Panc1 (cell line): ENCODE data around the gene HAX1. TPM values are rescaled to one million over a fixed set of nuclear protein-coding genes. Genes with fewer than 3 reads are reported as not detected.
"Not testable (repeated sequence)": the region's sequence is repeated elsewhere in the genome, so short reads cannot be mapped to it uniquely, and the experiment has no call there.

Experiments
- ATAC-seq: fragments of 200-7000 bp; cut with Tn5 transposase; 2 replicates; pipeline ENCODE4 v1.9.1; 2020; ENCODE audit warnings: mild to moderate bottlenecking, moderate library complexity
- BruUV-seq: library from RNA; stranded (reverse); fragments of 400-500 nt; replicated peaks from 2 replicates; lab custom pipeline; 2021; lab: Mats Ljungman, UMichigan
- CTCF ChIA-PET: fragments of 300-600 bp; sonication (Branson Sonifier 250); formaldehyde crosslinking; loops from one replicate; lab custom pipeline; 2022; ENCODE audit warnings: antibody characterized with exemption; lab: Charles Lee
- POLR2A ChIA-PET: fragments of 300-600 bp; sonication (Branson Sonifier 250); formaldehyde crosslinking; loops from one replicate; lab custom pipeline; 2022; ENCODE audit warnings: antibody characterized with exemption; lab: Charles Lee
- DNase-seq: peaks from one replicate; pipeline ENCODE4 v3.0.0-alpha.2; 2010; ENCODE audit warnings: low read depth, low spot score
- H3K27ac ChIP-seq: 2 replicates; pipeline ENCODE4 v1.5.1; 2011; ENCODE audit warnings: mild to moderate bottlenecking, low read length, inconsistent platforms
- H3K27me3 ChIP-seq: fragments of 200-500 bp; sonication (Bioruptor generic); 2 replicates; pipeline ENCODE4 v1.6.0; 2014; ENCODE audit warnings: low read length, inconsistent platforms; ENCODE audit not compliant: control insufficient read depth, insufficient read depth
- H3K36me3 ChIP-seq: fragments of 200-500 bp; sonication (Bioruptor generic); 2 replicates; pipeline ENCODE4 v1.5.1; 2014; ENCODE audit warnings: inconsistent platforms, mild to moderate bottlenecking, low read length, moderate library complexity; ENCODE audit not compliant: control insufficient read depth, insufficient read depth
- H3K4me1 ChIP-seq: 2 replicates; pipeline ENCODE4 v1.5.1; 2011; ENCODE audit warnings: inconsistent platforms, mild to moderate bottlenecking, low read length, moderate library complexity; ENCODE audit not compliant: control insufficient read depth, insufficient read depth
- H3K4me3 ChIP-seq, 2 experiments: 2 replicates each; pipeline ENCODE4 v1.5.1; 2011 to 2012; ENCODE audit warnings: low read depth in 2 of 2, low read length in 2 of 2, mild to moderate bottlenecking in 2 of 2, inconsistent platforms in 1 of 2, moderate library complexity in 1 of 2
- H3K9me3 ChIP-seq: fragments of 200-500 bp; sonication (Bioruptor generic); 2 replicates; pipeline ENCODE4 v1.5.1; 2014; ENCODE audit warnings: low read depth, mild to moderate bottlenecking, inconsistent platforms, low read length, moderate library complexity; ENCODE audit not compliant: control insufficient read depth, insufficient read depth
- CTCF ChIP-seq: fragments of 450-650 bp; IDR thresholded peaks from 2 replicates; pipeline ENCODE4 v1.5.1; 2017; ENCODE audit warnings: mild to moderate bottlenecking
- POLR2AphosphoS5 ChIP-seq: IDR thresholded peaks from 2 replicates; pipeline ENCODE4 v1.6.1; 2012; ENCODE audit warnings: mild to moderate bottlenecking, low read depth, low read length, moderate library complexity
- REST ChIP-seq, 2 experiments: IDR thresholded peaks; 2 replicates each; pipeline ENCODE4 v1.6.1; 2011 to 2012; ENCODE audit warnings: low read depth in 2 of 2, control low read depth in 1 of 2, low read length in 1 of 2, mild to moderate bottlenecking in 1 of 2, moderate library complexity in 1 of 2; ENCODE audit not compliant: insufficient read depth in 1 of 2
- SIN3A ChIP-seq: IDR thresholded peaks from 2 replicates; pipeline ENCODE4 v1.6.1; 2012; ENCODE audit warnings: low read depth, mild to moderate bottlenecking, low read length, moderate library complexity, borderline replicate concordance; ENCODE audit not compliant: insufficient read depth
- TCF7L2 ChIP-seq: IDR thresholded peaks from 2 replicates; pipeline ENCODE4 v1.6.1; 2011; ENCODE audit warnings: mild to moderate bottlenecking, low read depth, low read length, inconsistent platforms
- in situ Hi-C: cut with HindIII; loops from 2 replicates; pipeline ENCODE4 v1.10.0; 2016; ENCODE audit warnings: low sequenced_read_pairs, low pct_unique_long_range_greater_than_20kb
- intact Hi-C: fragments of 100-400 bp; cut with micrococcal nuclease; formaldehyde crosslinking; loops from one replicate; pipeline ENCODE4 v1.10.0; 2022; ENCODE audit not compliant: unreplicated experiment
- total RNA-seq: library from RNA; stranded (reverse); gene quantifications from one replicate; pipeline ENCODE4 v1.2.1, GENCODE V29; 2021; ENCODE audit not compliant: unreplicated experiment

Gene HAX1
- total RNA-seq, 1 experiment from 2014 or later, result 110 TPM

GRCh38 chr1:154223621-154224020 lies 48.8 kb upstream of the HAX1 start:
- H3K4me3 ChIP-seq, result no peak overlapping the region
- H3K4me1 ChIP-seq, result peaks cover 24% of the 10 kb centered on the region
- ChIA-PET POLR2A (no interaction called here), CTCF (no interaction called here)
- H3K36me3 ChIP-seq, result peaks cover 35% of the 10 kb centered on the region
- no peaks in the 10 kb centered on the region for H3K27me3 ChIP-seq
- no peak for ATAC-seq
- H3K9me3 ChIP-seq, result no peaks in the 10 kb centered on the region
- no peak overlapping the region; the same call in 1 of the 2 replicates for H3K27ac ChIP-seq
- TF ChIP-seq TCF7L2 (no peak), SIN3A (no peak), CTCF (no peak), POLR2AphosphoS5 (no peak), REST (IDR thresholded peaks at IDR 0.05; ENCODE audit: insufficient read depth in 1 of 2, low read depth in 2 of 2, low read length in 1 of 2) (no peak)
- no peak for DNase-seq
- intact Hi-C loops, result no loop called here
- BruUV-seq, result no TSS peak
- in situ Hi-C loops, result no loop called here

GRCh38 chr1:154225370-154225769 lies 47.1 kb upstream of the HAX1 start:
- H3K4me3 ChIP-seq, result no peak overlapping the region
- TF ChIP-seq TCF7L2, result no peak
- TF ChIP-seq CTCF, result no peak
- no peak for TF ChIP-seq REST (IDR thresholded peaks at IDR 0.05; ENCODE audit: insufficient read depth in 1 of 2, low read depth in 2 of 2, low read length in 1 of 2)
- TF ChIP-seq POLR2AphosphoS5, result no peak
- TF ChIP-seq SIN3A, result no peak
- no TSS peak for BruUV-seq
- H3K4me1 ChIP-seq, result peaks cover 19% of the 10 kb centered on the region
- H3K27me3 ChIP-seq, result no peaks in the 10 kb centered on the region
- DNase-seq (no peak), ATAC-seq (no peak)
- H3K27ac ChIP-seq, result no peak overlapping the region
- ChIA-PET CTCF (no interaction called here), POLR2A (no interaction called here)
- intact Hi-C loops (no loop called here), in situ Hi-C loops (no loop called here)
- peaks cover 23% of the 10 kb centered on the region for H3K36me3 ChIP-seq
- H3K9me3 ChIP-seq, result no peaks in the 10 kb centered on the region

- BruUV-seq, H3K4me3 ChIP-seq, POLR2A ChIA-PET, intact Hi-C loops, H3K27ac ChIP-seq, H3K9me3 ChIP-seq, in situ Hi-C loops, DNase-seq, CTCF ChIA-PET, H3K27me3 ChIP-seq, H3K4me1 ChIP-seq, ATAC-seq: not testable (repeated sequence)
- H3K36me3 ChIP-seq, result peaks cover 38% of the 10 kb centered on the region
Measured at GRCh38 chr1:154231112-154231511, 41.3 kb upstream of the HAX1 start.
